Activated B cell treated with CpG ODN at 0.5 μM for 24 hours (primary cell): ENCODE results near the gene ZDHHC14. TPM values are rescaled to one million over a fixed set of nuclear protein-coding genes. Genes with fewer than 3 reads are reported as not detected.
"Not testable (repeated sequence)": the region's sequence is repeated elsewhere in the genome, so short reads cannot be mapped to it uniquely, and the experiment has no call there.

Experiments used
- ATAC-seq: fragments of 200-7000 bp; cut with Tn5 transposase; one replicate; pipeline ENCODE4 v1.10.0; 2021; ENCODE audit warnings: low read depth, mild to moderate bottlenecking, moderate library complexity
- CTCF ChIA-PET: fragments of 350-600 bp; sonication (Branson Sonifier 250); formaldehyde crosslinking; loops from one replicate; lab custom pipeline; 2021; ENCODE audit warnings: antibody characterized with exemption; lab: Charles Lee
- POLR2A ChIA-PET: fragments of 350-600 bp; sonication (Branson Sonifier 250); formaldehyde crosslinking; loops from one replicate; lab custom pipeline; 2021; ENCODE audit warnings: antibody characterized with exemption; lab: Charles Lee
- DNase-seq: peaks from one replicate; pipeline ENCODE4 v3.0.0; 2022
- H3K27ac Mint-ChIP-seq: one replicate; pipeline ENCODE4 v1.8.0; 2020; ENCODE audit warnings: mixed read lengths
- H3K27me3 Mint-ChIP-seq: one replicate; pipeline ENCODE4 v1.8.0; 2021; ENCODE audit warnings: mixed read lengths
- H3K36me3 Mint-ChIP-seq: one replicate; pipeline ENCODE4 v1.8.0; 2021; ENCODE audit warnings: low read depth, mixed read lengths
- H3K4me1 Mint-ChIP-seq: one replicate; pipeline ENCODE4 v1.8.0; 2021; ENCODE audit warnings: mixed read lengths
- H3K4me3 Mint-ChIP-seq: one replicate; pipeline ENCODE4 v1.8.0; 2020; ENCODE audit warnings: mild to moderate bottlenecking, mixed read lengths
- H3K9me3 Mint-ChIP-seq: one replicate; pipeline ENCODE4 v1.8.0; 2020; ENCODE audit warnings: mixed read lengths
- CTCF ChIP-seq: fragments of 200-600 bp; IDR thresholded peaks from one replicate; pipeline ENCODE4 v1.8.0; 2022; ENCODE audit warnings: antibody characterized with exemption, mild to moderate bottlenecking
- intact Hi-C: fragments of 100-400 bp; cut with micrococcal nuclease; formaldehyde crosslinking; loops from one replicate; pipeline ENCODE4 v1.15.1; 2024
- total RNA-seq: library from RNA; stranded (reverse); gene quantifications from 2 replicates; pipeline ENCODE4 v1.2.3, GENCODE V29; 2022

The ZDHHC14 gene
- total RNA-seq, 1 donor from 2014 or later: 25.3 TPM

DNA sequence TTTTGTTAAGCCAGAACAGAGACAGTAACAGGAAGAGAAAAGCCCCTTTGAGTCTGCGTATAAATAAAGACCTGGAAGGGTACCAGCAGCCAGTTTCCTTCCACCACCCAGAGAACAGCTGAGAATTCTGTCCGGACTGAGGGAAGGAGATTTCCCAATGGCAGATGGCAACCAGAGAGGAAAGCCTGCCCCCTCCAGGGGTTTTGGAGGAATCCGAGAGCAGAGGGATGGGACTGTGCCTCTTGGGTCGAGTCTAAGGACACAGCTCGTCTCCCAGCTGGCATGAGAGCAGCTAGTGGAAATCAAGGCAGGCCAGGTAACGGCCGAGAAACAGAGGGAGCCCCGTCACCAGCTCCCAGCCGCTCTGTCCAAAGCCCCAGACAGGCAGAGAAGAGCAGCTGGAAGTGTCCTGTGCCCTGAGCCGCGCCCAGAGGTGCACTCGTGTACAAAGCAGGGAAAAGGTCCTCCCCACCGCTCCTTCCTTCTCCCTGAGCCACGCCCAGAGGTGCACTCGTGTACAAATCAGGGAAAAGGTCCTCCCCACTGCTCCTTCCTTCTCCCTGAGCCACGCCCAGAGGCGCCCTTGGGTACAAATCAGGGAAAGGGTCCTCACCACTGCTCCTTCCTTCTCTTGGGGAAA is 308.1 kb downstream of the ZDHHC14 start:
- intact Hi-C loops: no loop called here
- no peaks in the 10 kb centered on the region for H3K9me3 Mint-ChIP-seq
- peaks cover 9% of the 10 kb centered on the region for H3K27me3 Mint-ChIP-seq
- no peak for ATAC-seq
- no peaks in the 10 kb centered on the region for H3K36me3 Mint-ChIP-seq
- no peak for DNase-seq
- ChIA-PET CTCF (no interaction called here), POLR2A (no interaction called here)
- TF ChIP-seq CTCF: no peak
- H3K27ac Mint-ChIP-seq: no peak overlapping the region
- H3K4me1 Mint-ChIP-seq: no peaks in the 10 kb centered on the region
- H3K4me3 Mint-ChIP-seq: no peak overlapping the region

- ChIA-PET POLR2A (no interaction called here), CTCF (no interaction called here)
- TF ChIP-seq CTCF: no peak
- Mint-ChIP-seq H3K27ac (no peak overlapping the region), H3K27me3 (peaks cover 9% of the 10 kb centered on the region), H3K4me1 (no peaks in the 10 kb centered on the region), H3K9me3 (no peaks in the 10 kb centered on the region), H3K4me3 (no peak overlapping the region), H3K36me3 (no peaks in the 10 kb centered on the region)
- DNase-seq (no peak), ATAC-seq (no peak)
- intact Hi-C loops: no loop called here
These were observed 308.9 kb downstream of the ZDHHC14 start for GRCh38 chr6:157689875-157690274.

DNA sequence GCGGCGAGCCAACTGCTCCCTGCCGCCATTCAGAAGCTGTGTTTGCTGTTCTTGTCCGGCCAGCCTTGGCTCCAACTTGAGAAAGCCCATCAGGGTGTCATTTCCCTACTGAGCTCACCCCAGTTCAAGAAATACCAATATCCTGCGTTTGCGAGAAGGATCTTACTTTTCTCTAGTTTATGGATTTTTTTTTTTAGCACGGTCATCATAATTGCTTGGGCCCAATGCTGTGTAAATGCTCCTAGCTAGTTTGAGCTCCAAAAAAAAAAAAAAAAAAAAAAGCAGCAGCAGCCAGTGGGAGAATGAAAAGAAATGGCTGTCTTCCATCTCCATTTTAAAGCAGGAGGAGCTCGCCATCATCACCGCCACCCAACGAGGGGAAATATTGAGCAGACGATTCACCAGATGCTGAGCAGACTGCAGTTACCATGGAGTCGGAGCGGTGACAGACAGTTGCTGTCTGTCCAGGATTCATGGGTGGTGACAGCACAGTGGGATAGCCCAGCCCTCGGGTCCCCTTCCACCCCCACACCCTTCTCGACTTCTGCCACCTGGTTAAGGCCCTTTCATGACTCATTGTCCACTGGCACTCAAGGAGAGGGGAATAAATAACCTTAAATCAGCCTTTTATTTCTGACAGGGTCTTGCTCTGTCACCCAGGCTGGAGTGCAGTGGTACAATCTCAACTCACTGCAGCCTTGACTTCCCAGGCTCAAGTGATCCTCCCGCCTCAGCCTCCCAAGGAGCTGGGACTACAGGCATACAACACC is 309.6 kb downstream of the ZDHHC14 start:
- ChIA-PET CTCF (no interaction called here), POLR2A (no interaction called here)
- no peak for DNase-seq
- ATAC-seq: no peak
- Mint-ChIP-seq H3K4me1 (no peaks in the 10 kb centered on the region), H3K9me3 (no peaks in the 10 kb centered on the region), H3K36me3 (no peaks in the 10 kb centered on the region), H3K4me3 (no peak overlapping the region), H3K27ac (no peak overlapping the region), H3K27me3 (peaks cover 9% of the 10 kb centered on the region)
- intact Hi-C loops: no loop called here
- no peak for TF ChIP-seq CTCF

- H3K4me3 Mint-ChIP-seq, H3K27ac Mint-ChIP-seq, CTCF ChIA-PET, DNase-seq, ATAC-seq, intact Hi-C loops, H3K27me3 Mint-ChIP-seq, H3K4me1 Mint-ChIP-seq, H3K9me3 Mint-ChIP-seq, POLR2A ChIA-PET, H3K36me3 Mint-ChIP-seq: not testable (repeated sequence)
These were observed 310.6 kb downstream of the ZDHHC14 start for GRCh38 chr6:157691621-157692020.

GRCh38 chr6:157693867-157694266 is 312.9 kb downstream of the ZDHHC14 start:
- Mint-ChIP-seq H3K36me3 (no peaks in the 10 kb centered on the region), H3K4me1 (no peaks in the 10 kb centered on the region), H3K27ac (no peak overlapping the region), H3K4me3 (no peak overlapping the region), H3K9me3 (peaks cover 6% of the 10 kb centered on the region), H3K27me3 (peaks cover 17% of the 10 kb centered on the region)
- TF ChIP-seq CTCF: no peak
- ATAC-seq (no peak), DNase-seq (no peak)
- CTCF ChIA-PET: no interaction called here
- POLR2A ChIA-PET: no interaction called here
- intact Hi-C loops: no loop called here
